GM12873 (cell line): ENCODE data around the gene COL13A1.

Source experiments
- TF ChIP-seq, protein P1 (sequence below): IDR thresholded peaks from 2 replicates; pipeline ENCODE4 v1.5.1; 2012; ENCODE audit warnings: low read depth, mild to moderate bottlenecking, moderate library complexity, low read length, control low read depth; ENCODE audit not compliant: insufficient read depth; ENCODE audit errors: missing control alignments

The COL13A1 gene

GRCh38 chr10:69839696-69840345 lies 38.1 kb downstream of the COL13A1 start:
- TF ChIP-seq, protein P1, sequence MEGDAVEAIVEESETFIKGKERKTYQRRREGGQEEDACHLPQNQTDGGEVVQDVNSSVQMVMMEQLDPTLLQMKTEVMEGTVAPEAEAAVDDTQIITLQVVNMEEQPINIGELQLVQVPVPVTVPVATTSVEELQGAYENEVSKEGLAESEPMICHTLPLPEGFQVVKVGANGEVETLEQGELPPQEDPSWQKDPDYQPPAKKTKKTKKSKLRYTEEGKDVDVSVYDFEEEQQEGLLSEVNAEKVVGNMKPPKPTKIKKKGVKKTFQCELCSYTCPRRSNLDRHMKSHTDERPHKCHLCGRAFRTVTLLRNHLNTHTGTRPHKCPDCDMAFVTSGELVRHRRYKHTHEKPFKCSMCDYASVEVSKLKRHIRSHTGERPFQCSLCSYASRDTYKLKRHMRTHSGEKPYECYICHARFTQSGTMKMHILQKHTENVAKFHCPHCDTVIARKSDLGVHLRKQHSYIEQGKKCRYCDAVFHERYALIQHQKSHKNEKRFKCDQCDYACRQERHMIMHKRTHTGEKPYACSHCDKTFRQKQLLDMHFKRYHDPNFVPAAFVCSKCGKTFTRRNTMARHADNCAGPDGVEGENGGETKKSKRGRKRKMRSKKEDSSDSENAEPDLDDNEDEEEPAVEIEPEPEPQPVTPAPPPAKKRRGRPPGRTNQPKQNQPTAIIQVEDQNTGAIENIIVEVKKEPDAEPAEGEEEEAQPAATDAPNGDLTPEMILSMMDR: no peak

- TF ChIP-seq, protein P1: no peak
Observed at GRCh38 chr10:69840773-69841172, 39.1 kb downstream of the COL13A1 start.

- TF ChIP-seq, protein P1: no peak
Observed at GRCh38 chr10:69842020-69842419, 40.3 kb downstream of the COL13A1 start.

DNA sequence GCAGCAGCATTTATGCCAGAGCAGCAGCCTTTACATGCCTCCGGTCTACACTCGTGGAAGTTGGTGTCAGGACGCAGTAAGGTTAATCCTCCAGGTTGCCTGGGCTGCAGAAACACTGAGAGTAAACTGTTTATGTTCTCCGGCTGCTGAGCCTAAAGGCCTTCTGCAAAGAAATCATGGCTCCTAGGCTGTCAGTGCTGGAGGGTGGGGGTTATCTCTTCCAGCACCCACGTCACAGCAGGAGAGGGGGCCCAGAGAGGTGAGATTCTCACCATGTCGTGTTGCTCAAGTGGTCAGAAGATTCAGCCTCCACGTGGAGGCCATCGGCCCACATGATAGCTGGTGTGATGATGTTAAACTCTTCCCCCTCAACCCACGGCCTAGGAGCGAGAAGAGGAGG lies 41.2 kb downstream of the COL13A1 start:
- TF ChIP-seq, protein P1: no peak

DNA sequence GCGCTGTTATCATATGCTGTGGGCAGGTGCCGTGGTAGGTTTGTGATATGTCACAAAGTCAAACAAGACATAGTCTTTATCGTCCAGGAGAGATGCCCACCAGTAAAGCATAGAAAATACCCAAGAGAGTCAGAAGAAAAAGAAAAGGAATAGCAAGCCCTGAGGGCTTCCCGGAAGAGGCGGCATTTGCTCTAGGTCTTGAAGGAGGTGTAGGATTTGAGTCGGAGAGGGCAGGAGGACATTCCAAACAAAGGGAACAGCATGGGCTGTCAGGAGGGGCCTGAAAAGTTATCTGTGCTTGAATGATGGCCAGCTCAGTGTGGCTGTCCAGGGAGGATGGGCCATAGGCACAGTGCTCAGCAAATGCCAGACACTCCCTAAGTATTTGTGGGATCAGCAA lies 42.2 kb downstream of the COL13A1 start:
- TF ChIP-seq, protein P1: no peak

DNA sequence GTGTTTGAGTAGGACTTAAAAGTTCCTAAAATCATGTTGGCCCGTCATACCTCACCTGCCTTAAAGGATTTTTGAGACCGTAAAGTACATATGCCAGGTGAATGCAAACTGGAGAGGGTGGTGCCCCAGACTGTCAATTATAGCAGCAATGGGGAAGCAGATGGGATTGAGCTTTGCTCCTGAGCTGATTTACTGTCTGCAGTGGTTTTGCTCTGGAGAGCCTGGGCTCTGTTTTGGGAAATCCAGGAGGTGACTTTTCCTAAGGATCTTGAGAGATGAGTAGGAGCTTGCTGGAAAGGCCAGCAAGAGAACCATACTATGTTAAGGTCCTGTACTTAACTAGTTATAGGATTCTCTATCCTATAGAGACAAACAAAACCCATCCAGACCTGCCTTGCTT lies 43.0 kb downstream of the COL13A1 start:
- TF ChIP-seq, protein P1: no peak

GRCh38 chr10:69845574-69846292 lies 44.0 kb downstream of the COL13A1 start:
- TF ChIP-seq, protein P1: no peak
